ENCODE data around the gene YWHAG.

GRCh38 chr7:76386691-76387260 is 28.0 kb upstream of the YWHAG start:
- TF ChIP-seq CTCF (IDR thresholded peaks at IDR 0.05), result no peak
- TF ChIP-seq POLR2A (IDR thresholded peaks at IDR 0.05), result no peak

Measured in heart left ventricle (tissue), 13 donors.